Activated T-helper 2 cell treated with anti-CD3 and anti-CD28 coated beads, Interferon-gamma antibody, Interleukin-2, Interleukin-4, amounts not matched to agents 10 μg/mL and 5 μg/mL and 100 μg/mL, durations not matched to agents 14 hours and 24 hours and 36 hours (primary cell): ENCODE measurements around the gene PPP2R2C. TPM values are rescaled to one million over a fixed set of nuclear protein-coding genes. Genes with fewer than 3 reads are reported as not detected.

ENCODE experiments used
- DNase-seq: peaks from one replicate; pipeline ENCODE4 v3.0.0; 2021; ENCODE audit warnings: low spot score
- H3K27ac Mint-ChIP-seq: one replicate; pipeline ENCODE4 v1.8.0; 2021; ENCODE audit warnings: mixed read lengths
- H3K27me3 Mint-ChIP-seq: one replicate; pipeline ENCODE4 v1.8.0; 2021; ENCODE audit warnings: low read depth, mixed read lengths
- H3K36me3 Mint-ChIP-seq: one replicate; pipeline ENCODE4 v1.8.0; 2021; ENCODE audit warnings: low read depth, mixed read lengths
- H3K4me1 Mint-ChIP-seq: one replicate; pipeline ENCODE4 v1.8.0; 2021; ENCODE audit warnings: low read depth, mixed read lengths
- H3K4me3 Mint-ChIP-seq: one replicate; pipeline ENCODE4 v1.8.0; 2021; ENCODE audit warnings: low read depth, mild to moderate bottlenecking, moderate library complexity, mixed read lengths
- H3K9me3 Mint-ChIP-seq: one replicate; pipeline ENCODE4 v1.8.0; 2021; ENCODE audit warnings: mixed read lengths
- intact Hi-C: fragments of 100-400 bp; cut with micrococcal nuclease; formaldehyde crosslinking; loops from one replicate; pipeline ENCODE4 v1.15.1; 2023
- total RNA-seq: library from RNA; stranded (reverse); gene quantifications from 2 replicates; pipeline ENCODE4 v1.2.3, GENCODE V29; 2022

Gene PPP2R2C
- total RNA-seq, 1 donor from 2014 or later: not detected

GRCh38 chr4:6402566-6403399 is 69.6 kb downstream of the PPP2R2C start:
- Mint-ChIP-seq H3K4me3 (no peak overlapping the region), H3K4me1 (no peaks in the 10 kb centered on the region), H3K9me3 (no peaks in the 10 kb centered on the region), H3K27ac (no peak overlapping the region), H3K36me3 (no peaks in the 10 kb centered on the region), H3K27me3 (peaks cover 24% of the 10 kb centered on the region)
- no peak for DNase-seq
- intact Hi-C loops: no loop called here

- H3K4me1 Mint-ChIP-seq: no peaks in the 10 kb centered on the region
- intact Hi-C loops: no loop called here
- no peak overlapping the region for H3K27ac Mint-ChIP-seq
- no peaks in the 10 kb centered on the region for H3K36me3 Mint-ChIP-seq
- no peak overlapping the region for H3K4me3 Mint-ChIP-seq
- H3K27me3 Mint-ChIP-seq: peaks cover 24% of the 10 kb centered on the region
- no peak for DNase-seq
- H3K9me3 Mint-ChIP-seq: no peaks in the 10 kb centered on the region
These were observed 70.6 kb downstream of the PPP2R2C start for GRCh38 chr4:6401797-6402196.

- no peaks in the 10 kb centered on the region for H3K27me3 Mint-ChIP-seq
- no peak overlapping the region for H3K4me3 Mint-ChIP-seq
- intact Hi-C loops: no loop called here
- H3K9me3 Mint-ChIP-seq: no peaks in the 10 kb centered on the region
- DNase-seq: no peak
- H3K36me3 Mint-ChIP-seq: no peaks in the 10 kb centered on the region
- no peak overlapping the region for H3K27ac Mint-ChIP-seq
- no peaks in the 10 kb centered on the region for H3K4me1 Mint-ChIP-seq
These were observed 75.6 kb downstream of the PPP2R2C start for GRCh38 chr4:6396696-6397236.

- Mint-ChIP-seq H3K27me3 (no peaks in the 10 kb centered on the region), H3K4me3 (no peak overlapping the region), H3K4me1 (no peaks in the 10 kb centered on the region), H3K27ac (no peak overlapping the region), H3K36me3 (no peaks in the 10 kb centered on the region), H3K9me3 (no peaks in the 10 kb centered on the region)
- intact Hi-C loops: no loop called here
- DNase-seq: no peak
These were observed 76.8 kb downstream of the PPP2R2C start for GRCh38 chr4:6395466-6396228.

GRCh38 chr4:6394671-6395081 is 77.7 kb downstream of the PPP2R2C start:
- Mint-ChIP-seq H3K4me3 (no peak overlapping the region), H3K27ac (no peak overlapping the region), H3K9me3 (no peaks in the 10 kb centered on the region), H3K27me3 (no peaks in the 10 kb centered on the region), H3K4me1 (no peaks in the 10 kb centered on the region), H3K36me3 (no peaks in the 10 kb centered on the region)
- intact Hi-C loops: no loop called here
- DNase-seq: no peak

- Mint-ChIP-seq H3K4me1 (no peaks in the 10 kb centered on the region), H3K27me3 (peaks cover 4% of the 10 kb centered on the region)
- intact Hi-C loops: no loop called here
These were observed 78.6 kb downstream of the PPP2R2C start for GRCh38 chr4:6393544-6394475.

GRCh38 chr4:6393066-6393465 is 79.3 kb downstream of the PPP2R2C start:
- H3K27ac Mint-ChIP-seq: no peak overlapping the region
- H3K36me3 Mint-ChIP-seq: no peaks in the 10 kb centered on the region
- H3K4me3 Mint-ChIP-seq: no peak overlapping the region
- no peaks in the 10 kb centered on the region for H3K4me1 Mint-ChIP-seq
- H3K9me3 Mint-ChIP-seq: no peaks in the 10 kb centered on the region
- DNase-seq: no peak
- intact Hi-C loops: no loop called here
- H3K27me3 Mint-ChIP-seq: peaks cover 4% of the 10 kb centered on the region

More at GRCh38 chr4:6393544-6394475, 78.6 kb downstream of the PPP2R2C start:
- Mint-ChIP-seq H3K27ac (no peak overlapping the region), H3K4me3 (no peak overlapping the region), H3K9me3 (no peaks in the 10 kb centered on the region), H3K36me3 (no peaks in the 10 kb centered on the region)
- no peak for DNase-seq

GRCh38 chr4:6392407-6392806 is 80.0 kb downstream of the PPP2R2C start:
- intact Hi-C loops: no loop called here
- DNase-seq: no peak
- H3K27ac Mint-ChIP-seq: no peak overlapping the region

GRCh38 chr4:6391852-6392188 is 80.6 kb downstream of the PPP2R2C start:
- no peaks in the 10 kb centered on the region for H3K36me3 Mint-ChIP-seq
- no peaks in the 10 kb centered on the region for H3K9me3 Mint-ChIP-seq
- intact Hi-C loops: no loop called here
- H3K27ac Mint-ChIP-seq: no peak overlapping the region
- no peak for DNase-seq
- no peaks in the 10 kb centered on the region for H3K4me1 Mint-ChIP-seq
- no peak overlapping the region for H3K4me3 Mint-ChIP-seq
- H3K27me3 Mint-ChIP-seq: peaks cover 4% of the 10 kb centered on the region

More at GRCh38 chr4:6392407-6392806, 80.0 kb downstream of the PPP2R2C start:
- no peaks in the 10 kb centered on the region for H3K4me1 Mint-ChIP-seq
- H3K4me3 Mint-ChIP-seq: no peak overlapping the region
- no peaks in the 10 kb centered on the region for H3K36me3 Mint-ChIP-seq
- H3K9me3 Mint-ChIP-seq: no peaks in the 10 kb centered on the region
- peaks cover 4% of the 10 kb centered on the region for H3K27me3 Mint-ChIP-seq

- Mint-ChIP-seq H3K4me1 (no peaks in the 10 kb centered on the region), H3K27me3 (peaks cover 4% of the 10 kb centered on the region), H3K4me3 (no peak overlapping the region), H3K9me3 (no peaks in the 10 kb centered on the region), H3K27ac (no peak overlapping the region), H3K36me3 (no peaks in the 10 kb centered on the region)
- DNase-seq: no peak
- intact Hi-C loops: no loop called here
These were observed 81.1 kb downstream of the PPP2R2C start for GRCh38 chr4:6391186-6391851.

GRCh38 chr4:6390356-6390755 is 82.1 kb downstream of the PPP2R2C start:
- Mint-ChIP-seq H3K36me3 (no peaks in the 10 kb centered on the region), H3K4me3 (no peak overlapping the region), H3K27ac (no peak overlapping the region), H3K9me3 (no peaks in the 10 kb centered on the region), H3K27me3 (peaks cover 4% of the 10 kb centered on the region), H3K4me1 (no peaks in the 10 kb centered on the region)
- DNase-seq: no peak
- intact Hi-C loops: no loop called here
